Cerebellar nuclear complex (tissue), 1 donor: ENCODE results near the gene INTS11.

Source experiments
- DNase-seq, 2 experiments: peaks; one replicate each; lab custom pipeline; 2025; lab: John Stamatoyannopoulos, UW

The INTS11 gene

GRCh38 chr1:1343811-1344421 lies 19.5 kb upstream of the INTS11 start:
- no peak for DNase-seq

DNA sequence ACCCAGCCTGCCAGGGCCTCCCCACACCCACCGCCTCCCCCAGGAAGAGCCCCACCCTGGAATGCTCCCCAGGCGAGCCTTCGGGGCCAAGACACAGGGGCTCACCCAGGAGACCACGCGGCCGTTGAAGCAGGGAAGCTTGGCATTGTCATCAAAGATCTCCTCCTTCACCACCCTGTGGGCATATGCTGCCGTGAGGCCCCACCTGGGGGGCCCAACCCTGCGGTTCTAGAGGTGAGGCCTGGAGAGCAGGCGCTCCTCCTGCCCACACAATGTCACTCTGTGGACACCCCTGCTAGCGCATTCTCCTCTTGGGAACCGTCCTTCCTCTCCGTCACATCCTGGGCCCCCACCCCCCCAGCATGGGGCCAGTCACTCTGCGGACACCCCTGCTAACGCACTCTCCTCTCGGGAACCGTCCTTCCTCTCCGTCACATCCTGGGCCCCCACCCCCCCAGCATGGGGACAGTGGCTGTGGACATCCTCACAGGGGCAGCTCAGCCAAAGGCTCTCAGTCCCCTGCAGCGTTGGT lies 18.2 kb upstream of the INTS11 start:
- no peak for DNase-seq

GRCh38 chr1:1342061-1342562 lies 17.7 kb upstream of the INTS11 start:
- DNase-seq, result no peak

DNA sequence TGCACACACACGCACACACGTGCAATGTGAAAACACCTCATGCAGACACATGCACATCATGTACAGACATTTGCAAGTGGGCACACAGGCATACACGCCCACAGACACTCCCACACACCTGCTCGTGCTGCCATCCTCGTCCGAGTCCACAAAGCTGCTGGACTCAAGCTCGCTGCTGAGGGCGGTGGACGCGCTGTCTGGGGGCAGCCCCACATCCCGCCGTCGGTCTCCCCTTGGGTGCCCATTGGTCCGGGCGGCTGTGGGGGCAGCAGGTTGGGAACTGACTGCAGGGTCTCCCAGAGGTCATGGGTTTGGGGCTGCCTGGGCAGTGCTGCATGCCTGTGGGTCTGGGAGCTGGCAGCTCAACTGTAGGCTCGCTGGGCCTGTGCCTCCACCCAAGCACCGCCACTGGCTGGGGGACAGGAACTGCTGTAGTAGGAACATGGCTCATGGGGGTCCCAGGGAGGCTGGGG lies 17.1 kb upstream of the INTS11 start:
- no peak for DNase-seq

DNA sequence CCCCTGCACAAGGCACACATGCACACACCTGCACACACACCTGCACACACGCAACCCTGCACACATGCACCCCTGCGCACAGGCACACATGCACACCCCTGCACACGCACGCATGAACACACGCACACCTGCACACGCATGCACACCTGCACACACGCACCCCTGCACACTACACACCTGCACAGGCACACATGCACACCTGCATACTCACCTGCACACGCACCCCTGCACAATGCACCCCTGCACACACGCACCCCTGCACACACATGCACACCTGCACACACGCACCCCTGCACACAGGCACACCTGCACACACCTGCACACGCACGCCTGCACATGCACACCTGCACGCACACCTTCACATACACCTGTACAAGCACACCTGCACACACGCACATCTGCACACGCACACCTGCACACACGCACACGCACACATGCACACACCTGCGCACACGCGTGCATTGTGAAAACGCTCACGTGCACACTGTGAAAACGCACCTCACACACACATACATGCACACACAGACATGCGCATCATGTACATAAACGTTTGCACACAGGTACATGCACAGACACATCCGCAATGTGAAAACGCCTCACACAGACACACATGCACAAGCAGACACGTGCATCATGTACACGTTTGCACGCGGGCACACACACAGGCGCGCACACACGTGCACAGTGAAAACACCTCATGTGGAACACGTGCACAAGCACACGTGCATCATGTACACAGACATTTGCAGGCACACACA lies 16.5 kb upstream of the INTS11 start:
- no peak for DNase-seq

DNA sequence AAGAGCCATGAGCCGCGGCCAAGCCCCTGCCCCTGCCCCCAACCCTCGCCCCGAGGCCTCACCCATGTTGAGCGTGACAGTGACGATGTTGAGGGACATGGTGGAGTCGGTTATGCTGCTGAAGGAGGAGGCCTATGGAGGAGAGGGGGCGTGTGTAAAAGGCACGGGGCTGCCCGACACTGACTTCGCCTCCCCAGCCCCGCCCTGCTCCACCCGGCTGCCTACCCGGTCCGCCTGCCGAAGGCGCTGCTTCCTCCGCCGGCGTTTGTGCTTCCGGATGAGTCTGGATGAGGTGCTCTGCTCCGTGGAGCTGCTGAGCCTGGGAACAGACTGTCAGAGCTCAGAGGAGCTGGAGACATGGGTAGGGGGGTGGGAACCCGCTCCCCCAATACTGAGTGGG lies 15.7 kb upstream of the INTS11 start:
- DNase-seq, result no peak

GRCh38 chr1:1338278-1338677 lies 13.8 kb upstream of the INTS11 start:
- DNase-seq, result no peak

- DNase-seq, result no peak
These were observed 13.3 kb upstream of the INTS11 start for GRCh38 chr1:1337793-1338147.

GRCh38 chr1:1336931-1337792 lies 12.7 kb upstream of the INTS11 start:
- DNase-seq, result no peak

DNA sequence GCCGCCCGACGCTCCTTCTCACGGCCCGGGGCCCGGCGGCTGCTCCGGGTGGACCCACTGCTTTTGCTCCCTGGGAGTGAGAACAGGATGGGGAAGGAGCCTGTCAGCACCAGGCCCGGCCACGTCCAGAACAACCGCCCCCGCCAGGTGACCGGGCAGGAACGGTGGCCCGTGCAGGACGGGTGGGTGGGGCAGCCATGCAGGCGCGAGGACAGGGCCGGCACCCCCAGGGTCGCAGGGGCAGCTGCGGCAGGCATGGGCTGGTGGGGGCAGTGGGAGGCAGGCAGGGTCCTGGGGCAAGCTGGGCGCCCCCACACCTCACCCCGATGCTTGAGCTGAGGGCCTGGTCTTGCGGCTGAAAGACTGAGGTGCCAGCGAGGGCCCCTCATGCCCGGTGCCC lies 12.0 kb upstream of the INTS11 start:
- no peak for DNase-seq

DNA sequence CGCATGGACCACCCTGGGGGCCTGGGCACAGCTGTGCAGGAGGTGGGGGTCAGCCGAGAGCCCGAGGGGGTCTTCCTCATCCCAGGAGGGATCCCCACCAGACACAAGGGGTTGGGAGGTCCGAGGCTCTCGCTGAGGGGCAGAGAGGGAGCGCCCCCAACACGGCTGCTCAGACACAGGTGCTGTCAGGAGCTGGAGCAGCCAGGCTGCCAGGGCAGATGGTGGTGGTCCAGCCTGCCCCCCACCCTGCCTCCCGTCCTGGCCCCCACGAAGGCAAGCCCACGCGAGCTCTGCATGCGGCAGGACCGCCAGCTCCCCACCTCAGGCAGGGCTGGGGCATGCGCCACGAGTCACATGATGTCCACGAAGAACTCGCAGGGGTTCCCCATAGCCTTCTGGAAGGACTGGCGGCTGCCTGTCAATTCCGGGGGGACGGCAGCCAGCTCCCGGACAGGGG lies 11.4 kb upstream of the INTS11 start:
- no peak for DNase-seq

GRCh38 chr1:1335283-1335682 lies 10.8 kb upstream of the INTS11 start:
- DNase-seq, result no peak

- DNase-seq, result no peak
These were observed 10.4 kb upstream of the INTS11 start for GRCh38 chr1:1334835-1335234.

- no peak for DNase-seq
These were observed 9.2 kb upstream of the INTS11 start for GRCh38 chr1:1333551-1334241.

- no peak for DNase-seq
These were observed 8.5 kb upstream of the INTS11 start for GRCh38 chr1:1332774-1333480.

DNA sequence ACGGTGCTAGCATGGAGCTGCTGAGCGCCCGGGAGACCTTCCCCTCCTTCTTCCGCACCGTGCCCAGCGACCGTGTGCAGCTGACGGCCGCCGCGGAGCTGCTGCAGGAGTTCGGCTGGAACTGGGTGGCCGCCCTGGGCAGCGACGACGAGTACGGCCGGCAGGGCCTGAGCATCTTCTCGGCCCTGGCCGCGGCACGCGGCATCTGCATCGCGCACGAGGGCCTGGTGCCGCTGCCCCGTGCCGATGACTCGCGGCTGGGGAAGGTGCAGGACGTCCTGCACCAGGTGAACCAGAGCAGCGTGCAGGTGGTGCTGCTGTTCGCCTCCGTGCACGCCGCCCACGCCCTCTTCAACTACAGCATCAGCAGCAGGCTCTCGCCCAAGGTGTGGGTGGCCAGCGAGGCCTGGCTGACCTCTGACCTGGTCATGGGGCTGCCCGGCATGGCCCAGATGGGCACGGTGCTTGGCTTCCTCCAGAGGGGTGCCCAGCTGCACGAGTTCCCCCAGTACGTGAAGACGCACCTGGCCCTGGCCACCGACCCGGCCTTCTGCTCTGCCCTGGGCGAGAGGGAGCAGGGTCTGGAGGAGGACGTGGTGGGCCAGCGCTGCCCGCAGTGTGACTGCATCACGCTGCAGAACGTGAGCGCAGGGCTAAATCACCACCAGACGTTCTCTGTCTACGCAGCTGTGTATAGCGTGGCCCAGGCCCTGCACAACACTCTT lies 7.7 kb upstream of the INTS11 start:
- DNase-seq, result no peak

GRCh38 chr1:1331068-1331965 lies 6.9 kb upstream of the INTS11 start, which contains the start of gene TAS1R3:
Gene TAS1R3, plus strand, starts transcription at chr1:1331280. Its CDS starts 66 bp downstream, at chr1:1331346.
- no peak for DNase-seq

- no peak for DNase-seq
These were observed 6.1 kb upstream of the INTS11 start for GRCh38 chr1:1330366-1331067.
